ENCODE measurements around the gene ZXDC. TPM values are rescaled to one million over a fixed set of nuclear protein-coding genes. Genes with fewer than 3 reads are reported as not detected.

Gene ZXDC
- total RNA-seq, 2 experiments from 2014 or later = 26.6 to 27.3 TPM

DNA sequence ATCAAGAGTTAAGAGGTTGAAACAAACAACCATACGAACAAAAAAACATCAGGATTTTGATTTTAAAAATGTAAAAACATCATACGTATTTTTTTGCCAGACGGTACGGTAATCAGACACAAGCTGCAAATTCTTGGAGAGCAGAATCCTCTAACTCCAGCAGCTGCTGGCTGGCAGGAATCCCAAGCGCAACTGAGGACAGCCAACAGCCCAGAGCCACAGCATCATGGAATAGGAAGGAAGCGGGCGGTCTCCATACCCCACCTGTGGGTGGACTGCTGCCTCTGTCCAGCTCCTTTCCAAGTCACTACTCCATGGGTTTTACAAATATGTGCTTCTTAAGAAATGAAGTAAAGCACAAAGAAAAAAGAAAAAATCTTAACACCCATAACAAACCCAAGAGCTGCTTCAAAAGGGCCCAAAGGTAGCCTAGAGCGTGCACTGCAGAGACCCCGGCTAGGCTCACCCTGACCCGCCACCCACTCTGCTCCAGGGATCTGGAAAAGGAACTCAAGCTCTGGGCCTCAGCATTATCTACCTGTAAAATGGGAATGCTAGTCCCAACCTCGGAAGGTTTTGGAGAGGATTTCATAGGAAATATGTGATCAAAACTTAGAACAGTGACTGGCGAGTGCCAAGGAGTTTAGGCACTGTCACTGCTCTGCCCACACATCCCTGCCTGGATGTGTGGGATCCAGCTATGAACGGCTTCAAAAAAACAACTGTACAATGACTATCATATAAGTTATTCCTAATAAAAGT lies 33.4 kb downstream of the ZXDC start:
- Mint-ChIP-seq H3K36me3 (ENCODE audit: low read depth) (peaks cover 5% of the 10 kb centered on the region), H3K9me3 (ENCODE audit: insufficient read depth) (no peaks in the 10 kb centered on the region), H3K27me3 (ENCODE audit: low read depth) (no peaks in the 10 kb centered on the region), H3K4me3 (no peak overlapping the region), H3K27ac (no peak overlapping the region), H3K4me1 (ENCODE audit: low read depth) (no peaks in the 10 kb centered on the region)
- POLR2A ChIA-PET = no interaction called here
- DNase-seq = no peak
- ATAC-seq = no peak
- CTCF ChIA-PET = no interaction called here

GRCh38 chr3:126441256-126441880 lies 34.3 kb downstream of the ZXDC start:
- H3K9me3 Mint-ChIP-seq (ENCODE audit: insufficient read depth) = no peaks in the 10 kb centered on the region
- no peaks in the 10 kb centered on the region for H3K4me1 Mint-ChIP-seq (ENCODE audit: low read depth)
- ChIA-PET CTCF (no interaction called here), POLR2A (no interaction called here)
- no peak for DNase-seq
- H3K27ac Mint-ChIP-seq = no peak overlapping the region
- H3K36me3 Mint-ChIP-seq (ENCODE audit: low read depth) = peaks cover 5% of the 10 kb centered on the region
- ATAC-seq = no peak
- no peak overlapping the region for H3K4me3 Mint-ChIP-seq
- no peaks in the 10 kb centered on the region for H3K27me3 Mint-ChIP-seq (ENCODE audit: low read depth)

GRCh38 chr3:126440709-126440995 lies 35.0 kb downstream of the ZXDC start:
- Mint-ChIP-seq H3K9me3 (ENCODE audit: insufficient read depth) (no peaks in the 10 kb centered on the region), H3K36me3 (ENCODE audit: low read depth) (peaks cover 5% of the 10 kb centered on the region), H3K27ac (no peak overlapping the region), H3K4me3 (no peak overlapping the region), H3K4me1 (ENCODE audit: low read depth) (no peaks in the 10 kb centered on the region), H3K27me3 (ENCODE audit: low read depth) (no peaks in the 10 kb centered on the region)
- CTCF ChIA-PET = no interaction called here
- no peak for DNase-seq
- ATAC-seq = no peak
- POLR2A ChIA-PET = no interaction called here

DNA sequence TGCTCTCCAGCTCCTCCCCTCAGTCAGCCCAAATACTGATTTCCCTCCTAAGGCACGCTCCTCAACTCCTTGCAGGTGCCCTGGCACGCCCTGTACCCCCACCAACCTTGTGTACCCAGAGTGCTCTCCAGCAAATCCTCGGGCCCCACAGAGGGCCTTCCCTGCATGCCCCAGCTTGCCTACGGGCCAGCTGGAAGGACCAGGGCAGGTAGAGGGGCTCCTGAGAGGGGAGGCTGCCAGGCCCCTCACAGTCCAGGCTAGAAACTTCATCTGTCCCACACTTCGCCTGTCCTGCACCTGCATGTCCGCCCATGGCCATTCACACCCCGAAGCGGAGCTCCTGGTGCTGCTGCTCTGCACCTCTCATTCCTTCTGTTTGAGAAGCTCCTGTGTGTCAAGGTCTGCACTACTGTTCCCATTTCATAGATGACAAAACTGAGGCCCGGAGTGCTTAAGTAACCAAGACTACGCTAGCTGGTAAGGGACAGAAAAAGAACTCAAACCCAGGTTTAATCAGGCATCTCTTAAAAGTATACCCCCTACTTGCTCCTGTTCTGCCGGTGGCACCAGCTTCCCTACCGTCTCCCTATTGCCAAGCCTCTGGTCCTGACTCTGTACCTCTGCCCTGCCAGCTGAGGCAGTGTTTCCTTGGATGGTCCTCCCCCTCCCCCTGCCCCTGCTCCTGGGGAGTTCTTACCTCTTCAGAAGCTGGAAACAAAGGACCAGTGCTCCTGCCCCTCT lies 35.6 kb downstream of the ZXDC start:
- ChIA-PET CTCF (no interaction called here), POLR2A (no interaction called here)
- Mint-ChIP-seq H3K27me3 (ENCODE audit: low read depth) (no peaks in the 10 kb centered on the region), H3K9me3 (ENCODE audit: insufficient read depth) (no peaks in the 10 kb centered on the region), H3K27ac (no peak overlapping the region), H3K4me3 (no peak overlapping the region), H3K4me1 (ENCODE audit: low read depth) (no peaks in the 10 kb centered on the region), H3K36me3 (ENCODE audit: low read depth) (peaks cover 5% of the 10 kb centered on the region)
- ATAC-seq (no peak), DNase-seq (no peak)

GRCh38 chr3:126439346-126439967 lies 36.2 kb downstream of the ZXDC start:
- peaks cover 5% of the 10 kb centered on the region for H3K36me3 Mint-ChIP-seq (ENCODE audit: low read depth)
- no peak overlapping the region for H3K27ac Mint-ChIP-seq
- POLR2A ChIA-PET = no interaction called here
- CTCF ChIA-PET = no interaction called here
- no peak overlapping the region for H3K4me3 Mint-ChIP-seq
- no peaks in the 10 kb centered on the region for H3K4me1 Mint-ChIP-seq (ENCODE audit: low read depth)
- no peaks in the 10 kb centered on the region for H3K9me3 Mint-ChIP-seq (ENCODE audit: insufficient read depth)
- ATAC-seq (no peak), DNase-seq (no peak)
- no peaks in the 10 kb centered on the region for H3K27me3 Mint-ChIP-seq (ENCODE audit: low read depth)

GRCh38 chr3:126438746-126439145 lies 36.9 kb downstream of the ZXDC start:
- CTCF ChIA-PET = no interaction called here
- H3K36me3 Mint-ChIP-seq (ENCODE audit: low read depth) = peaks cover 5% of the 10 kb centered on the region
- no peak overlapping the region for H3K27ac Mint-ChIP-seq
- no peaks in the 10 kb centered on the region for H3K9me3 Mint-ChIP-seq (ENCODE audit: insufficient read depth)
- ATAC-seq = no peak
- POLR2A ChIA-PET = no interaction called here
- no peaks in the 10 kb centered on the region for H3K4me1 Mint-ChIP-seq (ENCODE audit: low read depth)
- no peaks in the 10 kb centered on the region for H3K27me3 Mint-ChIP-seq (ENCODE audit: low read depth)
- H3K4me3 Mint-ChIP-seq = no peak overlapping the region
- DNase-seq = no peak

GRCh38 chr3:126438186-126438585 lies 37.5 kb downstream of the ZXDC start:
- Mint-ChIP-seq H3K27me3 (ENCODE audit: low read depth) (no peaks in the 10 kb centered on the region), H3K27ac (no peak overlapping the region), H3K4me3 (no peak overlapping the region), H3K4me1 (ENCODE audit: low read depth) (no peaks in the 10 kb centered on the region), H3K9me3 (ENCODE audit: insufficient read depth) (no peaks in the 10 kb centered on the region), H3K36me3 (ENCODE audit: low read depth) (peaks cover 4% of the 10 kb centered on the region)
- DNase-seq (no peak), ATAC-seq (no peak)
- ChIA-PET CTCF (no interaction called here), POLR2A (no interaction called here)

DNA sequence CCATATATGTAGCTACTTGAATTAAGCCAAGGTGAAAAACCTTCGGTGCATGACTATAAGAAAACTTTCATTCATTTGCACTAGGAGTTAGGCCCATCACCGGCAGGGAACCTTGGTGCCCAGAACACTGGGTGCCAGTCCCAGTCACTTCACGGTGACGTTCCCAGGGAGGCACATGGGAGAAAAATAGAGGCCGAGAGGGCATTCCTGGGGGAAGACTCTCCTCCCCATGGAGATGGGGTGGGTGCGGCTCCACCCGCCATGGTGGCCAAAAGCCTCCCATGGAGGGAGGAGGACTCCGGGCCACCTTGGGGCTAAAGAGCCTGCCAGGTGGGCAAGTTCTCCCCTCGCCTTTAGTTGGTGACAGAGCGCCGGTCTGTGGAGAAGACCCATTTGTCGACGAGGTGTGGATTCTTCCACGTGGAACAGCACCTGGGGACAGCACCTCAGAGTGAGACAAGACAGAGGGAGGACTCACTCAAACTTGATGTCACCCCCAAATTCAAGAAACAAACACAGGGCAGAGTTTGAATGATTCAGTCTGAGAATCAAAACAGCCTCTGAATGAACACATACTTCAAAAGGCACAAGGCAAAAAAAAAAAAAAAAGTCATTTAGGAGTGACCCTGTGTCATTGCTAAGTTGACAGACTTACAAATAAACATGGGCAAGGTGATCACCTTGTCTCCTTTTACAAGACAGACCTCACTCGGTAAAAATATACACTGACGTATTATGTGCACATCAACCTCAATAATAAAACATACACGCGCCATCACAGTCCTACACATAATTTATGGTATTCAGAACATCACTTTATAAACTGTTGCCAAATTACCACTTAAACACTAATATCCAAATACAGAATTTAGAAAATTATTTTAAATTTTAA lies 38.6 kb downstream of the ZXDC start:
- no peaks in the 10 kb centered on the region for H3K9me3 Mint-ChIP-seq (ENCODE audit: insufficient read depth)
- H3K4me1 Mint-ChIP-seq (ENCODE audit: low read depth) = no peaks in the 10 kb centered on the region
- H3K27ac Mint-ChIP-seq = no peak overlapping the region
- DNase-seq (no peak), ATAC-seq (no peak)
- ChIA-PET POLR2A (no interaction called here), CTCF (no interaction called here)
- H3K36me3 Mint-ChIP-seq (ENCODE audit: low read depth) = peaks cover 6% of the 10 kb centered on the region
- no peaks in the 10 kb centered on the region for H3K27me3 Mint-ChIP-seq (ENCODE audit: low read depth)
- H3K4me3 Mint-ChIP-seq = no peak overlapping the region

DNA sequence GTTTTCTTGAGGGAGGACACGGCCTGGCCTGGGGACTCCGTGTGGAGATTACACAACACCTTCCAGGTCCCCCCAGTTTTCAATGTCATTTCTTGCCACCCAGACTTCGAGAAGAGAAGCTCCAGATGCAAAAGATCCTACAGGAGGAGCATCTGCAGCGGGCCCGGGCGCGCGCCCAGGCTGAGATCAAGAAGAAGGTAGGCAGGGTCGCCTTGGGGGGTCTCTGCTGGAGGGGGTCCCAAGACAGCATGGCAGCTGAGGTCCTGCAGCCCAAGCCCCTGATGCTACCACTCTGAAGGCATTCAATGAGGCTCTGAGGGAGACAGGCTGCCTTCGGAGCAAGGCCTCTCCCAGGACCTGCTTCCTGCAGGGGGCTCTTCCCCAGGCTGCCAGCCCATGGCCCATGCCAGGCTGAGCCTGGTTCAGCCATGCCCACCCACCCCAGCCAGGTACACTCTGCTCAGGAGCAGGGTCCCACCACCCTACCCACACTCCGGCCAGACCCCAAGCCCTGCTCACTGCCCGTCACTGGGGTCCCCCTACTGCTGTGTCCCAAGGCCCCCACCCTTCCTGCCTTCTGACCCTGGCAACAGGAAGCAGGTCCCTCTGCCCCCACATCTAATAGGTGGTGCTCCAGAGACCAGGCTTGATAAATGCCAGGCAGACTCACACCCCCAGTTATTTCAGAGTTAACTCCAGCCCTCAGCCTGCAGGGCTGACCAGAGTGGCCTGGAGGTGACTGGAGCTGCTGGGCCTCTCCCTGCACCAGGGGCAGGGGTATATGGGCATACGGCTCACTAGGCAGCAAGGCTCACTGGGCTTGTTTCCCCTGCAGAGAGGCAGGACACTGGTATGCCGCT lies 40.0 kb downstream of the ZXDC start:
- H3K9me3 Mint-ChIP-seq (ENCODE audit: insufficient read depth) = no peaks in the 10 kb centered on the region
- ChIA-PET POLR2A (no interaction called here), CTCF (no interaction called here)
- no peaks in the 10 kb centered on the region for H3K4me1 Mint-ChIP-seq (ENCODE audit: low read depth)
- H3K27ac Mint-ChIP-seq = no peak overlapping the region
- H3K36me3 Mint-ChIP-seq (ENCODE audit: low read depth) = peaks cover 3% of the 10 kb centered on the region
- no peak for DNase-seq
- ATAC-seq = no peak
- H3K27me3 Mint-ChIP-seq (ENCODE audit: low read depth) = no peaks in the 10 kb centered on the region
- H3K4me3 Mint-ChIP-seq = no peak overlapping the region

GRCh38 chr3:126434931-126435411 lies 40.7 kb downstream of the ZXDC start:
- Mint-ChIP-seq H3K36me3 (ENCODE audit: low read depth) (peaks cover 3% of the 10 kb centered on the region), H3K27ac (no peak overlapping the region), H3K9me3 (ENCODE audit: insufficient read depth) (no peaks in the 10 kb centered on the region), H3K27me3 (ENCODE audit: low read depth) (no peaks in the 10 kb centered on the region), H3K4me3 (no peak overlapping the region), H3K4me1 (ENCODE audit: low read depth) (no peaks in the 10 kb centered on the region)
- DNase-seq (no peak), ATAC-seq (no peak)
- CTCF ChIA-PET = no interaction called here
- POLR2A ChIA-PET = no interaction called here

DNA sequence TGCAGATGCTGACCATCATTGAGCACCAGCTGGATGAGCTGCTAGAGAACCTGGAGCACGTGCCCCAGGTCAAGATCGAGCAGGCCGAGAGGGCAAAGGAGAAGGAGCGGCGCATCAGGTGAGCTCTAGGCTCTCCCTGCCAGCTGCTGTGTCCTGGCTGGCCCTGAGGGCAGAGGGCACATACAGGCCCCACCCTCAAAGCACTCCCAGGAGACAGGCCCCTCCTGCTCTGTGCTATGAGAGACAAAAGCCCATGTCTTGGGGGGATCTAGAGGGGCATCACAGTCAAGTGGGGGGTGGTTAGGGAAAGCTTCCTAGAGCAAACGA lies 41.5 kb downstream of the ZXDC start:
- no peak overlapping the region for H3K27ac Mint-ChIP-seq
- H3K4me1 Mint-ChIP-seq (ENCODE audit: low read depth) = no peaks in the 10 kb centered on the region
- H3K36me3 Mint-ChIP-seq (ENCODE audit: low read depth) = peaks cover 3% of the 10 kb centered on the region
- ATAC-seq (no peak), DNase-seq (no peak)
- H3K27me3 Mint-ChIP-seq (ENCODE audit: low read depth) = no peaks in the 10 kb centered on the region
- no peaks in the 10 kb centered on the region for H3K9me3 Mint-ChIP-seq (ENCODE audit: insufficient read depth)
- ChIA-PET CTCF (no interaction called here), POLR2A (no interaction called here)
- H3K4me3 Mint-ChIP-seq = no peak overlapping the region
